ENCODE results near the gene LMOD2. TPM values are rescaled to one million over a fixed set of nuclear protein-coding genes. Genes with fewer than 3 reads are reported as not detected.

LMOD2 gene
- total RNA-seq, 1 donor from 2014 or later = not detected

- peaks cover 5% of the 10 kb centered on the region for H3K27me3 Mint-ChIP-seq (ENCODE audit: unreplicated experiment)
- H3K27ac Mint-ChIP-seq (ENCODE audit: unreplicated experiment) = no peak overlapping the region
- no peaks in the 10 kb centered on the region for H3K36me3 Mint-ChIP-seq (ENCODE audit: unreplicated experiment)
- no peak overlapping the region for H3K4me3 Mint-ChIP-seq (ENCODE audit: unreplicated experiment)
- TF ChIP-seq CTCF (IDR thresholded peaks at IDR 0.05) = no peak
- DNase-seq (ENCODE audit: extremely low spot score, unreplicated experiment) = no peak
- no peaks in the 10 kb centered on the region for H3K4me1 Mint-ChIP-seq (ENCODE audit: unreplicated experiment)
- H3K9me3 Mint-ChIP-seq (ENCODE audit: unreplicated experiment) = no peaks in the 10 kb centered on the region
These were observed 2.5 kb upstream of the LMOD2 start for GRCh38 chr7:123653162-123653561.

- Mint-ChIP-seq H3K27ac (ENCODE audit: unreplicated experiment) (no peak overlapping the region), H3K9me3 (ENCODE audit: unreplicated experiment) (no peaks in the 10 kb centered on the region), H3K4me3 (ENCODE audit: unreplicated experiment) (no peak overlapping the region), H3K27me3 (ENCODE audit: unreplicated experiment) (peaks cover 17% of the 10 kb centered on the region), H3K36me3 (ENCODE audit: unreplicated experiment) (no peaks in the 10 kb centered on the region), H3K4me1 (ENCODE audit: unreplicated experiment) (no peaks in the 10 kb centered on the region)
- TF ChIP-seq CTCF (IDR thresholded peaks at IDR 0.05) = no peak
- no peak for DNase-seq (ENCODE audit: extremely low spot score, unreplicated experiment)
These were observed 1.1 kb downstream of the LMOD2 start for GRCh38 chr7:123656544-123657303.

GRCh38 chr7:123657304-123657685, 1.6 kb downstream of the LMOD2 start:
- H3K27ac Mint-ChIP-seq (ENCODE audit: unreplicated experiment) = no peak overlapping the region
- peaks cover 17% of the 10 kb centered on the region for H3K27me3 Mint-ChIP-seq (ENCODE audit: unreplicated experiment)
- no peaks in the 10 kb centered on the region for H3K9me3 Mint-ChIP-seq (ENCODE audit: unreplicated experiment)
- TF ChIP-seq CTCF (IDR thresholded peaks at IDR 0.05) = no peak
- H3K4me3 Mint-ChIP-seq (ENCODE audit: unreplicated experiment) = no peak overlapping the region
- no peaks in the 10 kb centered on the region for H3K36me3 Mint-ChIP-seq (ENCODE audit: unreplicated experiment)
- no peaks in the 10 kb centered on the region for H3K4me1 Mint-ChIP-seq (ENCODE audit: unreplicated experiment)
- no peak for DNase-seq (ENCODE audit: extremely low spot score, unreplicated experiment)

GRCh38 chr7:123658023-123658422, 2.4 kb downstream of the LMOD2 start:
- Mint-ChIP-seq H3K36me3 (ENCODE audit: unreplicated experiment) (no peaks in the 10 kb centered on the region), H3K4me1 (ENCODE audit: unreplicated experiment) (no peaks in the 10 kb centered on the region), H3K27ac (ENCODE audit: unreplicated experiment) (no peak overlapping the region), H3K27me3 (ENCODE audit: unreplicated experiment) (peaks cover 20% of the 10 kb centered on the region), H3K9me3 (ENCODE audit: unreplicated experiment) (no peaks in the 10 kb centered on the region), H3K4me3 (ENCODE audit: unreplicated experiment) (no peak overlapping the region)
- TF ChIP-seq CTCF (IDR thresholded peaks at IDR 0.05) = no peak
- DNase-seq (ENCODE audit: extremely low spot score, unreplicated experiment) = no peak

DNA sequence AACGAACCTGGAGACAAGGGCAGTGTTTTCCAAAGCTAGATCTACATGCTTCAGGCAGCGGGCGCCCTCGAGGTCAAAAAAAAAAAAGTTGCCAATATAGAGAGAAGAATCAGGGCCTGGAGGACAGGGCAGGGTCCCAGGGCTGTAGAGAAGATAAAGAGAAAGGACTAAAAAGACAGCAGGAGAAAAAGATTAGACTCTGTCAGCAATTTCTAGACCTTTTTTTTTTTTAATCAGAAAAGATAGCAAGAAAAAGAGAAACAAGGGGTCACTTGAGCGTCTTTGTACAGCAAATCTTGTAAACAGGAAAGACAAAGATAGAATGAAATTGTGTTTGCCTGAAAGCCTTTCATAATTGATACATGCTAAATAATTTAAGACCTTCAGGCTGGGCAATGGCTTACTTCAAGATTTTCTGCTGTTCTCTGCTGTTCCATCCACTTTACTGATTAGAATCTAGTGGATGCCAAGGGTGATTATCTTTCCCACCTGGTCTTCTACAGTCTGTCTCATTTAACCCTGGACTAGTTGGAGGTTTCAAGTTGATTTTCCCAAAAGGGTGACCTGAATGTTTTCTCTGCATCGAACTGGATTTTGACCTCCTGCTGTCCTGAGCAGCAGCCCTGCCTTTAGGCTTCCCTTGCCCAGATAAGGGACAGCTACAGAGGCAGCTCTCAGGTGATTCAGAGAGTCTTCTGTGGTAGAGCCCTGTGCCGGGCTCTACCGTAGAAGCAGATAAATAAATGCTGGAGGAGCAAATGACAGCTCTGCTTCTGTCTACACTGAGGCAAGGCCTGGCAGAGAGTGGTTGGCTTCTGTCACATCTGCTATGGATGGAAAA, 5.1 kb downstream of the LMOD2 start:
- no peak overlapping the region for H3K27ac Mint-ChIP-seq (ENCODE audit: unreplicated experiment)
- no peak overlapping the region for H3K4me3 Mint-ChIP-seq (ENCODE audit: unreplicated experiment)
- DNase-seq (ENCODE audit: extremely low spot score, unreplicated experiment) = no peak
- no peaks in the 10 kb centered on the region for H3K36me3 Mint-ChIP-seq (ENCODE audit: unreplicated experiment)
- H3K9me3 Mint-ChIP-seq (ENCODE audit: unreplicated experiment) = no peaks in the 10 kb centered on the region
- H3K27me3 Mint-ChIP-seq (ENCODE audit: unreplicated experiment) = peaks cover 35% of the 10 kb centered on the region
- no peaks in the 10 kb centered on the region for H3K4me1 Mint-ChIP-seq (ENCODE audit: unreplicated experiment)
- TF ChIP-seq CTCF (IDR thresholded peaks at IDR 0.05) = no peak

All from osteocyte (in vitro differentiated cells).